Left colon (tissue), 2 donors: Measurements from ENCODE around the gene MAGI1. TPM values are rescaled to one million over a fixed set of nuclear protein-coding genes. Genes with fewer than 3 reads are reported as not detected.
A peak's percentile ranks its signal among the peaks of the same experiment; 100 is the strongest.

ENCODE experiments used
- ATAC-seq: fragments of 200-7000 bp; cut with Tn5 transposase; one replicate; pipeline ENCODE4 v1.9.1; 2020; ENCODE audit warnings: mild to moderate bottlenecking, moderate library complexity
- DNase-seq, 2 donors: peaks; one replicate each; pipeline ENCODE4 v3.0.0-alpha.2; 2020
- intact Hi-C, 2 donors: fragments of 100-400 bp; cut with DNase I in 1 of 2; cut with micrococcal nuclease in 1 of 2; formaldehyde crosslinking; loops; one replicate each; pipeline versions ENCODE4 v1.11.2 to v1.14.0; 2022; cut with DNase I, micrococcal nuclease
- total RNA-seq, 2 donors: library from RNA; stranded (reverse); fragmentation: NEBNext Ultra II Directional; extraction: Animal tissue kit (Norgen Biotek cat#: 25700); gene quantifications; one replicate each; pipeline ENCODE4 v1.2.1, GENCODE V29; 2021
- donor health status: DM: no; HTN: no; CAD: no.
- donor health status: DM: yes; HTN: yes; CAD: no.

Gene MAGI1
- total RNA-seq, 2 donors from 2014 or later: 45.9 to 49.2 TPM

GRCh38 chr3:65396078-65396477 is 642.6 kb downstream of the MAGI1 start:
- intact Hi-C loops: no loop called here
- ATAC-seq: no peak

GRCh38 chr3:65391068-65391467 is 647.6 kb downstream of the MAGI1 start:
- intact Hi-C loops: no loop called here
- DNase-seq (no peak), ATAC-seq (no peak)

More at GRCh38 chr3:65396078-65396477, 642.6 kb downstream of the MAGI1 start:
- DNase-seq: no peak

GRCh38 chr3:65385805-65386204 is 652.9 kb downstream of the MAGI1 start:
- intact Hi-C loops: no loop called here
- ATAC-seq: no peak
- no peak for DNase-seq

GRCh38 chr3:65381496-65382010 is 657.2 kb downstream of the MAGI1 start:
- intact Hi-C loops: no loop called here
- no peak for DNase-seq
- no peak for ATAC-seq

GRCh38 chr3:65379223-65379622 is 659.5 kb downstream of the MAGI1 start:
- DNase-seq (no peak), ATAC-seq (no peak)
- intact Hi-C loops: no loop called here

GRCh38 chr3:65377637-65378036 is 661.1 kb downstream of the MAGI1 start:
- DNase-seq (no peak), ATAC-seq (no peak)
- intact Hi-C loops: no loop called here

- DNase-seq: no peak
- intact Hi-C loops: no loop called here
- ATAC-seq: no peak
These were observed 662.3 kb downstream of the MAGI1 start for GRCh38 chr3:65376426-65376825.

GRCh38 chr3:65371053-65371452 is 667.7 kb downstream of the MAGI1 start:
- DNase-seq: no peak
- intact Hi-C loops: no loop called here
- no peak for ATAC-seq

GRCh38 chr3:65368866-65369265 is 669.9 kb downstream of the MAGI1 start:
- DNase-seq (no peak), ATAC-seq (no peak)
- intact Hi-C loops: no loop called here

- intact Hi-C loops: no loop called here
- no peak for ATAC-seq
- DNase-seq: no peak
These were observed 676.0 kb downstream of the MAGI1 start for GRCh38 chr3:65362688-65363087.

- ATAC-seq (peak; percentile 89), DNase-seq (no peak)
- intact Hi-C loops: no loop called here
These were observed 677.3 kb downstream of the MAGI1 start for GRCh38 chr3:65361448-65361847.

GRCh38 chr3:65356331-65357248 is 682.1 kb downstream of the MAGI1 start:
- peak in 1 of 2 donors; percentile 6 for DNase-seq

GRCh38 chr3:65354880-65355279 is 683.8 kb downstream of the MAGI1 start:
- intact Hi-C loops: no loop called here
- ATAC-seq: no peak
- DNase-seq: no peak

More at GRCh38 chr3:65356331-65357248, 682.1 kb downstream of the MAGI1 start:
- intact Hi-C loops: no loop called here
- no peak for ATAC-seq

- intact Hi-C loops: no loop called here
- DNase-seq (no peak), ATAC-seq (no peak)
These were observed 685.8 kb downstream of the MAGI1 start for GRCh38 chr3:65352951-65353350.

GRCh38 chr3:65351753-65352152 is 687.0 kb downstream of the MAGI1 start:
- intact Hi-C loops: no loop called here
- DNase-seq (no peak), ATAC-seq (no peak)

- peak; percentile 98 for ATAC-seq
These were observed 687.8 kb downstream of the MAGI1 start for GRCh38 chr3:65350801-65351476.

GRCh38 chr3:65348398-65348995 is 690.2 kb downstream of the MAGI1 start:
- no peak for ATAC-seq
- intact Hi-C loops: no loop called here
- no peak for DNase-seq

More at GRCh38 chr3:65350801-65351476, 687.8 kb downstream of the MAGI1 start:
- intact Hi-C loops: no loop called here
- peak; percentile 25 to 44 for DNase-seq

- intact Hi-C loops: no loop called here
- ATAC-seq (no peak), DNase-seq (no peak)
These were observed 691.6 kb downstream of the MAGI1 start for GRCh38 chr3:65347166-65347565.

- ATAC-seq (no peak), DNase-seq (no peak)
- intact Hi-C loops: no loop called here
These were observed 693.9 kb downstream of the MAGI1 start for GRCh38 chr3:65344846-65345245.
